DMS53 treated with DMSO at 0.1 percent for 48 hours (cell line): Measurements from ENCODE around the gene S1PR3.
"Not testable (repeated sequence)": the region's sequence is repeated elsewhere in the genome, so short reads cannot be mapped to it uniquely, and the experiment has no call there.

Source experiments
- DNase-seq: peaks from one replicate; lab custom pipeline; 2025; ENCODE audit not compliant: unreplicated experiment; lab: John Stamatoyannopoulos, UW

S1PR3 gene

GRCh38 chr9:88991066-88992034 is at the start of gene S1PR3:
Gene S1PR3, plus strand, starts transcription at chr9:88991468. Its CDS starts 9,733 bp downstream, at chr9:89001201.
- DNase-seq, result no peak

GRCh38 chr9:88941586-88941985 is 49.7 kb upstream of the S1PR3 start:
- not testable (repeated sequence) for DNase-seq

- DNase-seq, result no peak
These were observed 48.9 kb upstream of the S1PR3 start for GRCh38 chr9:88942411-88942810.

GRCh38 chr9:88945636-88946333 is 45.5 kb upstream of the S1PR3 start:
- no peak for DNase-seq

GRCh38 chr9:88947581-88948573 is 43.4 kb upstream of the S1PR3 start:
- no peak for DNase-seq

- DNase-seq, result no peak
These were observed 41.8 kb upstream of the S1PR3 start for GRCh38 chr9:88949425-88949824.

GRCh38 chr9:88949961-88950340 is 41.3 kb upstream of the S1PR3 start:
- DNase-seq, result no peak

GRCh38 chr9:88950341-88951154 is 40.7 kb upstream of the S1PR3 start:
- DNase-seq, result no peak

- no peak for DNase-seq
These were observed 40.1 kb upstream of the S1PR3 start for GRCh38 chr9:88951155-88951542.

GRCh38 chr9:88952086-88952615 is 39.1 kb upstream of the S1PR3 start:
- no peak for DNase-seq

- no peak for DNase-seq
These were observed 38.3 kb upstream of the S1PR3 start for GRCh38 chr9:88952976-88953375.

GRCh38 chr9:88953381-88954029 is 37.8 kb upstream of the S1PR3 start:
- no peak for DNase-seq

- DNase-seq, result no peak
These were observed 37.2 kb upstream of the S1PR3 start for GRCh38 chr9:88954066-88954465.

- DNase-seq, result no peak
These were observed 33.7 kb upstream of the S1PR3 start for GRCh38 chr9:88957526-88957925.

GRCh38 chr9:88959727-88960469 is 31.4 kb upstream of the S1PR3 start:
- no peak for DNase-seq

- DNase-seq, result no peak
These were observed 30.6 kb upstream of the S1PR3 start for GRCh38 chr9:88960632-88961031.

- DNase-seq, result no peak
These were observed 25.8 kb upstream of the S1PR3 start for GRCh38 chr9:88965473-88965872.

GRCh38 chr9:88966894-88967676 is 24.2 kb upstream of the S1PR3 start:
- DNase-seq, result no peak
